Upper lobe of left lung (tissue), 4 donors: ENCODE measurements around the gene RETN.

Source experiments
- CTCF ChIP-seq, 6 experiments: fragments of 450-650 bp in 4 of 6; fragments of 200-600 bp in 2 of 6; sonication (generic) in 2 of 6; IDR thresholded peaks; one replicate each; pipeline ENCODE4 v1.5.1; 2016 to 2019; ENCODE audit warnings: antibody characterized with exemption in 6 of 6
- EP300 ChIP-seq, 4 donors: sonication (generic); formaldehyde crosslinking; IDR thresholded peaks; one replicate each; pipeline ENCODE4 v1.5.1; 2017; ENCODE audit warnings: antibody characterized with exemption in 4 of 4, control low read depth in 2 of 4
- POLR2A ChIP-seq, 4 donors: fragments of 450-650 bp; IDR thresholded peaks; one replicate each; pipeline ENCODE4 v1.5.1; 2016 to 2017; ENCODE audit warnings: antibody characterized with exemption in 4 of 4, mild to moderate bottlenecking in 2 of 4
- POLR2AphosphoS5 ChIP-seq, 2 donors: sonication (generic); formaldehyde crosslinking; IDR thresholded peaks; one replicate each; pipeline ENCODE4 v1.5.1; 2017; ENCODE audit warnings: antibody characterized with exemption in 2 of 2

GRCh38 chr19:7639863-7640348, 28.9 kb upstream of the RETN start:
- TF ChIP-seq POLR2AphosphoS5 (IDR thresholded peaks at IDR 0.05) (no peak), CTCF (IDR thresholded peaks at IDR 0.05) (no peak), EP300 (IDR thresholded peaks at IDR 0.05) (no peak), POLR2A (IDR thresholded peaks at IDR 0.05) (no peak)
